HG03442 (cell line): ENCODE measurements around the gene SORL1.
A peak's percentile ranks its signal among the peaks of the same experiment; 100 is the strongest.

ENCODE experiments used
- ATAC-seq: cut with Tn5 transposase; IDR thresholded peaks from one replicate; pipeline ENCODE4 v1.9.1; 2021; ENCODE audit warnings: mild to moderate bottlenecking, moderate library complexity; ENCODE audit not compliant: unreplicated experiment

SORL1 gene

DNA sequence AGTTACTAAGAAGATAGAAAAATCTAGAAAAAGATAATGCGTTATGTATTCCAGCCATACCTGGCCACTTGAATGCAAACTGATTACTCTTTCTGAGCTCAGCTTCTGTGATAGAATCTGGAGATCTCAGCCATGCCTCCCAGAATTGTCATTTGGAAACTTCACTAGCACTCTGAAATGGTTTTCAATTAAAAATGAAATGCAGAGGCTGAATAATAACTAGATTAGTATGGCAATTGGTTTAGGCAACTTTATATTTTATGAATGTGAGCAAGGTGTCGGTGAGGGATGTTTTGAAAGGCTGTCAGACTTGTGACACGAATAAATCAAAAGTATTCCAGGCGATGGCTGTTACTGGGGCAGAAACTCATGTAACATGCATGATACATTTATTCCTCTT is 129.5 kb downstream of the SORL1 start:
- no peak for ATAC-seq

DNA sequence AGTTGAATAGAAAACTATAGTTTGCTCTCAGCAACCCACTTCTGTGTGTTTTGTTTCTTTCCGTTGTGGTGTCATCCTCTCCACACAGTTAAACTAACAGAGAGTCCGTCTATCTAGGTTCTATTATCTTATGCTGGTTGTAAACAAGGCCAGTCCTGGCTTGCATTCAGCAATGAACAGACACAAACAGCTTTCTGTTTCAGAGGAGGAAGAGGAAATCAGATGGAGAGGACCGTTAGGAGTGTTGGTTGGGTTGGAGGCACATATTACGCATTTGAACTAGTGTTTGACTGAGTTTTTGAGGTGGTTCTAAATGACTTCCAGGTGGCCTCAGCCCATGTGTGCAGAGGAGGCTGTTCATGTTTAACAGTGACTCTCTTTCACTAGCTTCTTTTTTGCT is 130.2 kb downstream of the SORL1 start:
- no peak for ATAC-seq

DNA sequence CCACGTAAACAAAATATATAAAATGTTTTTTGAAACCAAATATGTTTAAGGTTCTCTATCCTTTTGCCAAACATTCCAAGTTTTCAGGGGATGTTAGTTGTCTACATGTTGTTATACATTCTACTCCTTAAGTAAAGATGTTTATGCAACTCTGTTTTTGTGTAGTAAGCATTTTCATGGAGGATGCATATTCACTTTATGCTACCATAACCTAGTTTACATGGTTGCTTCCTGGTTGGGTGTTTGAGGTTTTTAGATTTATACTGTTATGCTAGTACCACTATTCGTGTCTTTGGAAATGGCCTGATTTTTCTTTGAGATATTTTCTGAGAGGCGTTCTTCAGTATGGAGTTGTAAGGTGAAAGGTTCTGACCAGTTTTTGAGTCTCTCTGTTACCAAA is 131.7 kb downstream of the SORL1 start:
- ATAC-seq, result no peak

- no peak for ATAC-seq
Observed at GRCh38 chr11:121586750-121587149, 134.6 kb downstream of the SORL1 start.

DNA sequence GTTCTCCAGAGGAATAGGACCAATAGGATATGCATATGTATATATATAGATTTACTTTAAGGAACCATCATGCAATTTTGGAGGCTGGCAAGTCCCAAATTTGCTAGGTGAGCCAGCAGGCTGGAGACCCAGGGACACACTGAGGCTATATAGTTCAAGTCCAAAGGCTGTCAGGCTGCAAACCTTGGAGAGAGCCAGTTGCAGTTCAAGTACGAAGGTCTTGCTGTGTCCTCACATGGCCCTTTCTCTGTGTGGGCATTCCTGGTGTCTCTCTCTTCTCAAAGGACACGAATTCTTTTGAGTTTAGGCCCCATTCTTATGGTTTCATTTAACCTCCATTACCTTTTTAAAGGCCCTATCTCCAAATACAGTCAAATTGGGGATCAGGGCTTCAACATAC is 135.1 kb downstream of the SORL1 start:
- no peak for ATAC-seq

- ATAC-seq, result no peak
Observed at GRCh38 chr11:121588747-121589146, 136.6 kb downstream of the SORL1 start.

GRCh38 chr11:121589946-121590537 is 137.9 kb downstream of the SORL1 start:
- peak; percentile 74 for ATAC-seq

DNA sequence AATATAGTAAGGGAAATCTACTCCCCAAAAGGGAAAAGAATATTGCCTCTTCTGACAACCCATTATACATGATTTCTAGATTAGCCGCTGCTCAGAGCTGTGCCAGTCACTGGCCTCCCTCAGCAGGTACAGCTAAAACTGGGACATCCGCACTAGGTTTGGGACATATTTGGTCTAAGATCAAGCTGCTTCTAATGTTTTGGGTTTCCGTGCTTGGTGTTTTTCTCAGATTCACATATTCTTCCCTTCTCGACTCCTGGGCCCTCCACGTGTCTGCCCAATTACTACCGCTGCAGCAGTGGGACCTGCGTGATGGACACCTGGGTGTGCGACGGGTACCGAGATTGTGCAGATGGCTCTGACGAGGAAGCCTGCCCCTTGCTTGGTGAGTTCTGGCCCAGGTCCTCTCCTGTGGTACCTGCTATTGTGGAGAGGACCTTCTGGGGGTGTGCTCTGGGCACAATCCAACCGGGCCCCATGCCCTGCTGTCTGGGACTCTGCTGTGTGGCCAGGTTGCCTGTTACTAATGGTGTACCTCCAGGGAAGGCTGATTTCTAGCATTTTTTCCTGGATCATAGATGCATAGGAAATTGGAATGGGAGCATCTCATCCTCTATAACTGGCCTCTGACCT is 138.8 kb downstream of the SORL1 start:
- ATAC-seq, result peak; percentile 3

- ATAC-seq, result peak; percentile 27
Observed at GRCh38 chr11:121591405-121592033, 139.4 kb downstream of the SORL1 start.

DNA sequence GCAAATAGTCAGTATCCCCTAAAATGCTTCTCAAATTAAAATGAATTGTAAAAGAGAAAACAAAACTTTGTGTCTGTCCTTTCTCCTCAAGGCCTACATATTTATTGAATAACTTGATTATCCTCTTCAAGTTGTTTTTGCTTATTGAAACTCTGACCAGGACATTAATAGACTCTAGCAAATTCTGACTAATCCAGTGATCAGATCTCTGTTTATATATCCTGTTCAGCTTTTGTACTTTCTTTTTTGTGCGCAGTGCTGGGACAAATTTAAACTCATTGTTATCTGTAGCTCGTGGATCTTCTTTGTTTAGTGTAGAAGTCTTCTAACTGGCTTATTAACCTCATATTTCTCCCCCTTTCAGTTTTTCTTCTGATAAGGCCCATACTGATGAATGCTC is 140.6 kb downstream of the SORL1 start:
- no peak for ATAC-seq

DNA sequence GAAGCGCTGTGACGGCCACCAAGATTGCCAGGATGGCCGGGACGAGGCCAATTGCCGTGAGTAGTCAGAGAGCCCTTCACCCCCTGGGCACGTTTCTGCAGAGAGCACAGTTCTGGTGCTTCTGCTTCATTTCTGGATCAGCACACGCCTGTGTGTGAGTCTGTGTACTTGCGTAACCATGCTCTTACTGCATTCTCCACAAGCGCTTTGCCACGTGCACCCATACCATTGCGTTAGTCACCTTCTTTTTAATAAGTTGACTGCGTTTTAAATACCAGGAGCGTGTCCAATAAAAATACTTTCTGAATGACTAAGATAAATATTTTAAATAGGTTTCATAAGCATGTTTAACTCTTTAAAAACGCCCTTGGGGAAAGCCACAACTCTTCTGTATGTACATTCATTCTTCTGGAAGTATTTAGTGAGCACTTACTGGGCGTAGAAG is 143.6 kb downstream of the SORL1 start:
- ATAC-seq, result no peak

GRCh38 chr11:121596195-121597155 is 144.4 kb downstream of the SORL1 start:
- no peak for ATAC-seq

- ATAC-seq, result no peak
Observed at GRCh38 chr11:121603316-121603715, 151.2 kb downstream of the SORL1 start.

DNA sequence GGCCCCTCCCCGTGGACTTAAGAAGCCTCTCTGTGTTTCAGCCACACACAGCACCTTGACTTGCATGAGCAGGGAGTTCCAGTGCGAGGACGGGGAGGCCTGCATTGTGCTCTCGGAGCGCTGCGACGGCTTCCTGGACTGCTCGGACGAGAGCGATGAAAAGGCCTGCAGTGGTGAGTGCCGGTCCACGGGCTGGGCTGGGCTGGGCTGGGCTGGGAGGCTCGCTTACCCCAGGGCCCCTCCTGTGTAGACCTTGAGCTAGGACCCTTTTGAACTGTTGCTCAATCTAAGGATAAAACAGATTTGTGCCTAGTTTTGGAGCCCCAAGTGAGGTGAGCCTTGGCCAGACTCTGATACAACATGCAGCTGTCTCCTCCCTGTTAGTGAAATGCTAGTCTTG is 152.0 kb downstream of the SORL1 start:
- no peak for ATAC-seq

- ATAC-seq, result no peak
Observed at GRCh38 chr11:121606354-121606753, 154.2 kb downstream of the SORL1 start.

DNA sequence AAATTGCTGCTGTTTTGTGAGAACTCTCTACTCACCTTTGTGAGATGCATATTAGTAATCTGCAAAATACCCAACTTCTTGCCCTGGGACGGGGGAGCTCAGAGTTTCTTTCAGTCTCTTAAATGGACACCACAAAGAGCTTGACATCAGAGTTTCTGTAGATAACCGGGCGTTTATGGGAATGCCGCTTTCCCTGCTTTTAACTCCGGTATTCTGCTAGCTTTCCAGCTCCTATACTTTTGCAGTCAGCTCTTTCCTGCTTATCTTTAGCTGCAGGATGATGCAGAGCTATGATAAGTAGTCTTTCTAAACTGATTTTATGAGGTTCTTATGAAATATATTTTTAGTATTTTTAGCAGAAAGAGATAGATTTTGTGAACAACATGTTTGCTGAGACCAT is 155.2 kb downstream of the SORL1 start:
- no peak for ATAC-seq

- ATAC-seq, result no peak
Observed at GRCh38 chr11:121608545-121609098, 156.5 kb downstream of the SORL1 start.

DNA sequence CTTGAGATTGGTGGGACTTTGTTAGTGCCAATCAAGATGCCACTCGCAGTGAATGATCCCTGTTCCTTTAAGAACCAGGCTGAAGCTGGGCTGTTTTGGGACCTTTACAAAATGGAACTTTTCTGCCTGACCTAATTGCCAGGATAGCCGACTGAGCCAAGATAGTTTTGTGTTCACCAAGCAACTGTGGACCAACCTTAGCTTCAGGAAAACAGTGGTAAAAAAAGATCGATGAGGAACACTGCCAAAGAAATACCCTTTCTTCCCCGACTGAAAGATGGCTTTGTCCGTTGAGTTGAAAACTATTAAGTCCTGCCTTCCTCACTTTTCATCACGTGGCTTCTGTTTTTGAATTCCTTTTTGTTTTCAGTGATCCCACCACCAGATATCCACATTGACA is 158.6 kb downstream of the SORL1 start:
- ATAC-seq, result no peak

GRCh38 chr11:121611242-121611641 is 159.1 kb downstream of the SORL1 start:
- ATAC-seq, result no peak

GRCh38 chr11:121613724-121614123 is 161.6 kb downstream of the SORL1 start:
- no peak for ATAC-seq

DNA sequence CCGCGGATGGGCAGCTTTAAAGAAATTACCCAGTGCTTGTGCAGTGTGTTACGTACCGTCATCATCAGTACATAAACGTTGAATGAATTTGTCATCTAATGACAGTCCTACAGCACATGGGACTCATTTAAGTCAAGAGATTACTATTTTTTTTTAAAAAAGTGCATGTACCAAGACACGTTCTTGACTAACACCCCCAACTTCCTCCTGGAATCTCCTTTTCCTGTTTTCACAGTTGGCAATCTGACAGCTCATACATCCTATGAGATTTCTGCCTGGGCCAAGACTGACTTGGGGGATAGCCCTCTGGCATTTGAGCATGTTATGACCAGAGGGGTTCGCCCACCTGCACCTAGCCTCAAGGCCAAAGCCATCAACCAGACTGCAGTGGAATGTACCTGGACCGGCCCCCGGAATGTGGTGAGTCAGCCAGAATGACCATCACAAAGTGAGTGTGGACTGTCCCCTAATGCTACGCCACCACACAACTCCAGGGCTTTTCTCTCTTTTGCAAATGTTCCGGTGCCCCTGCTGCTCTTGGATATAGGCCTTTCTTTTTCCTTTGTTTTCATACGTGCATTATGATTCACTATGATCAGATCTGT is 162.6 kb downstream of the SORL1 start:
- no peak for ATAC-seq
